Rectal smooth muscle tissue (tissue), 1 donor: ENCODE results near the gene RCCD1.
A peak's percentile ranks its signal among the peaks of the same experiment; 100 is the strongest.

Experiments used
- H3K27ac ChIP-seq: one replicate; pipeline ENCODE4 v1.7.0; 2013; ENCODE audit warnings: low read depth, low read length, inconsistent platforms
- H3K27me3 ChIP-seq: one replicate; pipeline ENCODE4 v1.7.0; 2013; ENCODE audit warnings: low read length; ENCODE audit not compliant: control insufficient read depth, insufficient read depth
- H3K36me3 ChIP-seq: one replicate; pipeline ENCODE4 v1.7.0; 2013; ENCODE audit warnings: low read length; ENCODE audit not compliant: control insufficient read depth, insufficient read depth
- H3K4me1 ChIP-seq: one replicate; pipeline ENCODE4 v1.7.0; 2013; ENCODE audit warnings: low read length; ENCODE audit not compliant: control insufficient read depth, insufficient read depth
- H3K4me3 ChIP-seq: one replicate; pipeline ENCODE4 v1.7.0; 2013; ENCODE audit warnings: low read length
- H3K9ac ChIP-seq: one replicate; pipeline ENCODE4 v1.7.0; 2013; ENCODE audit warnings: low read length

The RCCD1 gene

GRCh38 chr15:90991587-90992285 is 37.1 kb downstream of the RCCD1 start:
- Histone ChIP-seq H3K27ac (no peak overlapping the region), H3K4me1 (peaks cover 4% of the 10 kb centered on the region), H3K4me3 (no peak overlapping the region), H3K36me3 (no peaks in the 10 kb centered on the region), H3K9ac (no peak overlapping the region), H3K27me3 (no peaks in the 10 kb centered on the region)

- Histone ChIP-seq H3K27me3 (no peaks in the 10 kb centered on the region), H3K27ac (peak overlapping the region; percentile 68), H3K36me3 (peaks cover 9% of the 10 kb centered on the region), H3K9ac (peak overlapping the region; percentile 93), H3K4me3 (peak overlapping the region; percentile 96), H3K4me1 (peaks cover 4% of the 10 kb centered on the region)
Measured at GRCh38 chr15:90994059-90994416, 39.4 kb downstream of the RCCD1 start.

GRCh38 chr15:90994417-90995311 is 40.0 kb downstream of the RCCD1 start, which contains the start of gene PRC1:
Gene PRC1, minus strand, starts transcription at chr15:90994535. Its CDS starts 118 bp downstream, at chr15:90994417.
- H3K36me3 ChIP-seq: peaks cover 11% of the 10 kb centered on the region
- peak within 1 kb of the TSS; percentile 93 for H3K9ac ChIP-seq
- H3K27ac ChIP-seq: peak within 1 kb of the TSS; percentile 80
- H3K4me3 ChIP-seq: peak within 1 kb of the TSS; percentile 96
- H3K4me1 ChIP-seq: peaks cover 4% of the 10 kb centered on the region
- no peaks in the 10 kb centered on the region for H3K27me3 ChIP-seq

GRCh38 chr15:90998737-90999136 is 44.1 kb downstream of the RCCD1 start:
- Histone ChIP-seq H3K4me3 (no peak overlapping the region), H3K36me3 (peaks cover 22% of the 10 kb centered on the region), H3K4me1 (peaks cover 4% of the 10 kb centered on the region), H3K27me3 (no peaks in the 10 kb centered on the region), H3K27ac (no peak overlapping the region), H3K9ac (no peak overlapping the region)

GRCh38 chr15:91001209-91001608 is 46.5 kb downstream of the RCCD1 start:
- Histone ChIP-seq H3K9ac (no peak overlapping the region), H3K36me3 (peaks cover 31% of the 10 kb centered on the region), H3K27ac (no peak overlapping the region)

GRCh38 chr15:91007266-91007665 is 52.6 kb downstream of the RCCD1 start:
- H3K27ac ChIP-seq: no peak overlapping the region
- H3K27me3 ChIP-seq: no peaks in the 10 kb centered on the region
- H3K4me3 ChIP-seq: no peak overlapping the region
- peaks cover 33% of the 10 kb centered on the region for H3K36me3 ChIP-seq
- no peaks in the 10 kb centered on the region for H3K4me1 ChIP-seq
- no peak overlapping the region for H3K9ac ChIP-seq

More at GRCh38 chr15:91001209-91001608, 46.5 kb downstream of the RCCD1 start:
- Histone ChIP-seq H3K4me3 (no peak overlapping the region), H3K27me3 (no peaks in the 10 kb centered on the region), H3K4me1 (no peaks in the 10 kb centered on the region)
